ENCODE results near the gene MLLT1. TPM values are rescaled to one million over a fixed set of nuclear protein-coding genes. Genes with fewer than 3 reads are reported as not detected.

Gene MLLT1
- total RNA-seq, 1 experiment from 2014 or later, result 80.1 TPM

DNA sequence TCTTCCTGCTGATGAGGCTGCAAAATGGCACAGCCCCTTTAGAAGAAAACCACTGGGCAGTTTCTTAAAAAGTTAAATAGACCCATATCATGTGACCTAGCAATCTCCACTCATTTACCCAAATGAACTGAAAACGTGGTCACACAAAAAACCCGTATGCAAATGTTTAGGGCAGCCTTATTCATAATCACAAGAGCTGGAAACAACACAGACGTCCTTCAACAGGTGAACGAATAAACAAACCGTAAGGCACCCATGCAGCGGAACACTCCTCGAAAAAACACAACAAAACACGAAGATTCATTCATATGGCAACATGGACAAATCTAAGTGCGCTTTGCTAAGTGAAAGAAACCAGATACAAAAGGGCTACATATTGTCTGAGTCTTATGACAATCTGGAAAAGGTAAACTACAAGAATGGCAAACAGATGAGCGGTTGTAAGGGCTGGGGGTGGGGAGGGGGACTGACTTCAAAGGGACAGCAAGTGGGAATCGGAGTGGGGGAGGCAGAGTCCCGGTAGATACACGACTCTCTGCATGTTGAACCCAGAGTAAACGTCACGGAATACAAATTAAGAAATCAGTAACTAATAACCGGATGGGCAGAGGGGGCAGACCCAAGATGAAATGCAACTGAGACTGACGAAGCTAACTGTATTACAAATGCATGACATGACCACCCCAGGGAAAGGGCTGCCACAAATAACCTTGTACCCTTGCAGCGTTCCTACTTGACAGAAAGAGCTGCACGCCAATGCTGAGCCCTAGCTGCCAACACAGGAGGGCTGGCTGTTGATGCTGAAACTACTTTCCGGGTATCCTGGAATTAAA lies 33.4 kb downstream of the MLLT1 start:
- TF ChIP-seq, protein P1, sequence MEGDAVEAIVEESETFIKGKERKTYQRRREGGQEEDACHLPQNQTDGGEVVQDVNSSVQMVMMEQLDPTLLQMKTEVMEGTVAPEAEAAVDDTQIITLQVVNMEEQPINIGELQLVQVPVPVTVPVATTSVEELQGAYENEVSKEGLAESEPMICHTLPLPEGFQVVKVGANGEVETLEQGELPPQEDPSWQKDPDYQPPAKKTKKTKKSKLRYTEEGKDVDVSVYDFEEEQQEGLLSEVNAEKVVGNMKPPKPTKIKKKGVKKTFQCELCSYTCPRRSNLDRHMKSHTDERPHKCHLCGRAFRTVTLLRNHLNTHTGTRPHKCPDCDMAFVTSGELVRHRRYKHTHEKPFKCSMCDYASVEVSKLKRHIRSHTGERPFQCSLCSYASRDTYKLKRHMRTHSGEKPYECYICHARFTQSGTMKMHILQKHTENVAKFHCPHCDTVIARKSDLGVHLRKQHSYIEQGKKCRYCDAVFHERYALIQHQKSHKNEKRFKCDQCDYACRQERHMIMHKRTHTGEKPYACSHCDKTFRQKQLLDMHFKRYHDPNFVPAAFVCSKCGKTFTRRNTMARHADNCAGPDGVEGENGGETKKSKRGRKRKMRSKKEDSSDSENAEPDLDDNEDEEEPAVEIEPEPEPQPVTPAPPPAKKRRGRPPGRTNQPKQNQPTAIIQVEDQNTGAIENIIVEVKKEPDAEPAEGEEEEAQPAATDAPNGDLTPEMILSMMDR (conservative IDR thresholded peaks at IDR 0.05; ENCODE audit: low read depth, low read length), result no peak
- TF ChIP-seq EZH2 (IDR thresholded peaks at IDR 0.05; ENCODE audit: borderline replicate concordance, low read depth, low read length, poor library complexity, severe bottlenecking), result no peak
- Histone ChIP-seq H3K36me3 (ENCODE audit: insufficient read depth, low read length, poor library complexity, severe bottlenecking) (peaks cover 4% of the 10 kb centered on the region), H3K4me3 (ENCODE audit: low read depth, low read length, poor library complexity, severe bottlenecking) (no peak overlapping the region), H3K4me1 (ENCODE audit: insufficient read depth, low read length, poor library complexity, severe bottlenecking) (no peaks in the 10 kb centered on the region), H3K27me3 (replicated peaks; ENCODE audit: insufficient read depth, low read depth, low read length, poor library complexity) (no peaks in the 10 kb centered on the region), H3K9me3 (ENCODE audit: low read depth, low read length, poor library complexity, severe bottlenecking) (peaks cover 4% of the 10 kb centered on the region), H3K27ac (ENCODE audit: low read depth, low read length, poor library complexity, severe bottlenecking) (no peak overlapping the region)
- ChIA-PET POLR2A (ENCODE audit: low non-redundant PET) (no interaction called here), CTCF (no interaction called here)
- intact Hi-C loops (cut with micrococcal nuclease; ENCODE audit: unreplicated experiment), result no loop called here
- BruUV-seq (replicated peaks), result no TSS peak
- no peak for DNase-seq (ENCODE audit: low spot score)

DNA sequence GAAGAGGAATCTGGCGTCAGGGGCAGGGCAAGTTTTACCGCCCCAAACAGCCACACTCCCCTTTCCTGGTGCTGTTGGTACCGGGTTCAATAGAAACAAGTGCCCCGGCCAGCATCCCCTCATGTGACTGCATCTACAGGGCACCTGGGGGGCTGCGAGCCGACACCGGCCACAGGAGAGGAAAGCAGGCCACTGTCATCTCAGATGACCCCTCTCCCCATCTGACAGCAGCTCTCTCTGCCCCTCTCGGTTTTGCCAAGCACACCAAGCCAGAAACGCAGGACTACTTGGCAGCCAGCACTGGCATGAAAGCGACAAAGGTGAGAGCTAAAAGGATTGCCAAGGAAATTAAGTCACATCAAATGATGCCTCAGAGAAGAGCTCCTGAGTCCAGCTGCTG lies 37.1 kb downstream of the MLLT1 start:
- Histone ChIP-seq H3K27ac (ENCODE audit: low read depth, low read length, poor library complexity, severe bottlenecking) (no peak overlapping the region), H3K9me3 (ENCODE audit: low read depth, low read length, poor library complexity, severe bottlenecking) (peaks cover 4% of the 10 kb centered on the region), H3K4me3 (ENCODE audit: low read depth, low read length, poor library complexity, severe bottlenecking) (no peak overlapping the region), H3K27me3 (replicated peaks; ENCODE audit: insufficient read depth, low read depth, low read length, poor library complexity) (no peaks in the 10 kb centered on the region), H3K4me1 (ENCODE audit: insufficient read depth, low read length, poor library complexity, severe bottlenecking) (peaks cover 6% of the 10 kb centered on the region), H3K36me3 (ENCODE audit: insufficient read depth, low read length, poor library complexity, severe bottlenecking) (peaks cover 4% of the 10 kb centered on the region)
- CTCF ChIA-PET, result interaction anchor here (0.5 kb wide), 1 partner anchor 22 kb away, joined by 6 read pairs; no protein-coding TSS in a partner anchor
- no peak for DNase-seq (ENCODE audit: low spot score)
- POLR2A ChIA-PET (ENCODE audit: low non-redundant PET), result no interaction called here
- intact Hi-C loops (cut with micrococcal nuclease; ENCODE audit: unreplicated experiment), result no loop called here
- no peak for TF ChIP-seq EZH2 (IDR thresholded peaks at IDR 0.05; ENCODE audit: borderline replicate concordance, low read depth, low read length, poor library complexity, severe bottlenecking)
- TF ChIP-seq, protein P1 (conservative IDR thresholded peaks at IDR 0.05; ENCODE audit: low read depth, low read length), result no peak
- BruUV-seq (replicated peaks), result no TSS peak

DNA sequence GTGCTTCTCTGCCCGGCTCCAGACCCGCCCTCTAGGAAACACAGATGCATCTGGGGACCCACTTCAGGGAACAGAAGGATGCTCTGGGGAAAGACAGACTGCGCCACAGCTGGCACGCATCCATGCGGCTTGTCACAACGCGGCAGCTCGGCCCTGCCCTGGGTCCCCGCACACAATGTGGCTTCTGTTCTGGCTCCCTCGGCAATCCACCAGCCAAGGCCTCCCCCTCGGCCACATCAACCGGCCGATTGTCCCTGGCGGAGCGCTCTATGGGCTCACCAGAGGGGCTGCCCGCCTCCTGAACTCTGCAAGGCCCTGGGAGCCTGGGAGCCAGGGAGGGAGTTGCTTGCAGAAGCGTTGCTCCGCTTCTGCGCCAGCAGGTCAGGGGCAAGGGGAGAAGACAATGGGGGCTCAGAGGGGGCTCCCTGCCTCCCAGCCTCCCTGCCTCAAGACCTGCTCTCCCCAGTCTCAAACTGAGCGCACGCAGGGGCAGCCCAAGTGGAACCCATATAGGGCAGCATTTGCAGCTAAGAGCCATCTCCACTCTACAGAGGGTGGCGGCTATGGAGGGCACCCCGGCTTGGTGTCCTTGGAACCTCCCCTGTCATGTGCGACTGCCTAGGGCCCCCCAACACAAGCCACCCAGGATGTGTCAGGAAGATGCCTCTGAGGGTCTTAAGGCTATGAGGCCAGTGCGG lies 37.9 kb downstream of the MLLT1 start:
- Histone ChIP-seq H3K4me3 (ENCODE audit: low read depth, low read length, poor library complexity, severe bottlenecking) (no peak overlapping the region), H3K9me3 (ENCODE audit: low read depth, low read length, poor library complexity, severe bottlenecking) (peaks cover 4% of the 10 kb centered on the region), H3K27ac (ENCODE audit: low read depth, low read length, poor library complexity, severe bottlenecking) (no peak overlapping the region), H3K4me1 (ENCODE audit: insufficient read depth, low read length, poor library complexity, severe bottlenecking) (peaks cover 6% of the 10 kb centered on the region), H3K27me3 (replicated peaks; ENCODE audit: insufficient read depth, low read depth, low read length, poor library complexity) (no peaks in the 10 kb centered on the region), H3K36me3 (ENCODE audit: insufficient read depth, low read length, poor library complexity, severe bottlenecking) (peaks cover 4% of the 10 kb centered on the region)
- no peak for DNase-seq (ENCODE audit: low spot score)
- intact Hi-C loops (cut with micrococcal nuclease; ENCODE audit: unreplicated experiment), result no loop called here
- POLR2A ChIA-PET (ENCODE audit: low non-redundant PET), result no interaction called here
- BruUV-seq (replicated peaks), result no TSS peak
- no peak for TF ChIP-seq EZH2 (IDR thresholded peaks at IDR 0.05; ENCODE audit: borderline replicate concordance, low read depth, low read length, poor library complexity, severe bottlenecking)
- TF ChIP-seq, protein P1 (conservative IDR thresholded peaks at IDR 0.05; ENCODE audit: low read depth, low read length), result no peak
- CTCF ChIA-PET, result no interaction called here
